ENCODE measurements around the gene VPS52. TPM values are rescaled to one million over a fixed set of nuclear protein-coding genes. Genes with fewer than 3 reads are reported as not detected.
"Not testable (repeated sequence)": the region's sequence is repeated elsewhere in the genome, so short reads cannot be mapped to it uniquely, and the experiment has no call there.

Gene VPS52
- total RNA-seq, 1 donor from 2014 or later: 63.5 TPM

- Mint-ChIP-seq H3K36me3 (ENCODE audit: low read depth) (peaks cover 31% of the 10 kb centered on the region), H3K9me3 (no peaks in the 10 kb centered on the region)
- intact Hi-C loops (cut with micrococcal nuclease): no loop called here
These were observed 15.6 kb upstream of the VPS52 start for GRCh38 chr6:33286946-33287914.

GRCh38 chr6:33285214-33285613 is 13.5 kb upstream of the VPS52 start:
- H3K4me3 Mint-ChIP-seq; DNase-seq (ENCODE audit: low spot score); intact Hi-C loops (cut with micrococcal nuclease); H3K27ac Mint-ChIP-seq; H3K9me3 Mint-ChIP-seq; H3K27me3 Mint-ChIP-seq (ENCODE audit: insufficient read depth): not testable (repeated sequence)
- H3K36me3 Mint-ChIP-seq (ENCODE audit: low read depth): peaks cover 29% of the 10 kb centered on the region
- H3K4me1 Mint-ChIP-seq (ENCODE audit: low read depth): peaks cover 23% of the 10 kb centered on the region

More at GRCh38 chr6:33286946-33287914, 15.6 kb upstream of the VPS52 start:
- Mint-ChIP-seq H3K27me3 (ENCODE audit: insufficient read depth) (no peaks in the 10 kb centered on the region), H3K27ac (peak overlapping the region; percentile 31), H3K4me1 (ENCODE audit: low read depth) (peaks cover 27% of the 10 kb centered on the region), H3K4me3 (peak overlapping the region; percentile 98)
- no peak for DNase-seq (ENCODE audit: low spot score)

GRCh38 chr6:33280539-33280938 is 8.9 kb upstream of the VPS52 start:
- no peak for DNase-seq (ENCODE audit: low spot score)
- Mint-ChIP-seq H3K4me1 (ENCODE audit: low read depth) (peaks cover 27% of the 10 kb centered on the region), H3K36me3 (ENCODE audit: low read depth) (peaks cover 27% of the 10 kb centered on the region), H3K27me3 (ENCODE audit: insufficient read depth) (no peaks in the 10 kb centered on the region), H3K27ac (peak overlapping the region; percentile 65), H3K9me3 (no peaks in the 10 kb centered on the region), H3K4me3 (no peak overlapping the region)
- intact Hi-C loops (cut with micrococcal nuclease): no loop called here

- peaks cover 32% of the 10 kb centered on the region for H3K4me1 Mint-ChIP-seq (ENCODE audit: low read depth)
- intact Hi-C loops (cut with micrococcal nuclease): loop anchor here (10.0 kb wide), 1 partner anchor 1305 kb away; the partner anchor contains the start of gene DXO
- H3K4me3 Mint-ChIP-seq: no peak overlapping the region
- no peak for DNase-seq (ENCODE audit: low spot score)
- H3K27ac Mint-ChIP-seq: peak overlapping the region; percentile 65
- H3K9me3 Mint-ChIP-seq: no peaks in the 10 kb centered on the region
- peaks cover 32% of the 10 kb centered on the region for H3K36me3 Mint-ChIP-seq (ENCODE audit: low read depth)
- no peaks in the 10 kb centered on the region for H3K27me3 Mint-ChIP-seq (ENCODE audit: insufficient read depth)
These were observed 8.4 kb upstream of the VPS52 start for GRCh38 chr6:33279971-33280511.

- Mint-ChIP-seq H3K36me3 (ENCODE audit: low read depth) (peaks cover 37% of the 10 kb centered on the region), H3K4me1 (ENCODE audit: low read depth) (peaks cover 40% of the 10 kb centered on the region), H3K4me3 (no peak overlapping the region), H3K27me3 (ENCODE audit: insufficient read depth) (no peaks in the 10 kb centered on the region), H3K9me3 (no peaks in the 10 kb centered on the region), H3K27ac (no peak overlapping the region)
- intact Hi-C loops (cut with micrococcal nuclease): loop anchor here (10.0 kb wide), 1 partner anchor 1304 kb away; the partner anchor contains the start of gene DXO
- no peak for DNase-seq (ENCODE audit: low spot score)
These were observed 7.6 kb upstream of the VPS52 start for GRCh38 chr6:33279257-33279695.

GRCh38 chr6:33278810-33279209 is 7.1 kb upstream of the VPS52 start:
- Mint-ChIP-seq H3K27me3 (ENCODE audit: insufficient read depth) (no peaks in the 10 kb centered on the region), H3K27ac (no peak overlapping the region), H3K4me3 (peak overlapping the region; percentile 88), H3K4me1 (ENCODE audit: low read depth) (peaks cover 42% of the 10 kb centered on the region), H3K36me3 (ENCODE audit: low read depth) (peaks cover 39% of the 10 kb centered on the region), H3K9me3 (no peaks in the 10 kb centered on the region)
- intact Hi-C loops (cut with micrococcal nuclease): loop anchor here (10.0 kb wide), 1 partner anchor 1304 kb away; the partner anchor contains the start of gene DXO
- no peak for DNase-seq (ENCODE audit: low spot score)

- Mint-ChIP-seq H3K27me3 (ENCODE audit: insufficient read depth) (no peaks in the 10 kb centered on the region), H3K4me1 (ENCODE audit: low read depth) (peaks cover 47% of the 10 kb centered on the region), H3K27ac (no peak overlapping the region), H3K4me3 (peak overlapping the region; percentile 88), H3K36me3 (ENCODE audit: low read depth) (peaks cover 43% of the 10 kb centered on the region), H3K9me3 (no peaks in the 10 kb centered on the region)
- intact Hi-C loops (cut with micrococcal nuclease): loop anchor here (10.0 kb wide), 1 partner anchor 1304 kb away; the partner anchor contains the start of gene DXO
- no peak for DNase-seq (ENCODE audit: low spot score)
These were observed 6.7 kb upstream of the VPS52 start for GRCh38 chr6:33278392-33278741.

GRCh38 chr6:33277663-33278391 is 6.2 kb upstream of the VPS52 start:
- intact Hi-C loops (cut with micrococcal nuclease): loop anchor here (1.0 to 10.0 kb wide), 6 partner anchors 11 to 1303 kb away; partner anchors contain the start of genes DXO, PFDN6, TAPBP and WDR46
- Mint-ChIP-seq H3K4me3 (peak overlapping the region; percentile 88), H3K4me1 (ENCODE audit: low read depth) (peaks cover 52% of the 10 kb centered on the region), H3K27ac (peak overlapping the region; percentile 91), H3K27me3 (ENCODE audit: insufficient read depth) (no peaks in the 10 kb centered on the region), H3K9me3 (no peaks in the 10 kb centered on the region), H3K36me3 (ENCODE audit: low read depth) (peaks cover 46% of the 10 kb centered on the region)
- no peak for DNase-seq (ENCODE audit: low spot score)

GRCh38 chr6:33276864-33277662 is 5.4 kb upstream of the VPS52 start, which contains the start of gene B3GALT4:
B3GALT4 (plus strand) TSS chr6:33277123; CDS start chr6:33277420, 297 bp downstream.
- peak; percentile 75 for DNase-seq (ENCODE audit: low spot score)
- H3K4me1 Mint-ChIP-seq (ENCODE audit: low read depth): peaks cover 56% of the 10 kb centered on the region
- no peaks in the 10 kb centered on the region for H3K9me3 Mint-ChIP-seq
- peaks cover 54% of the 10 kb centered on the region for H3K36me3 Mint-ChIP-seq (ENCODE audit: low read depth)
- peak within 1 kb of the TSS; percentile 91 for H3K27ac Mint-ChIP-seq
- peak within 1 kb of the TSS; percentile 97 for H3K4me3 Mint-ChIP-seq
- no peaks in the 10 kb centered on the region for H3K27me3 Mint-ChIP-seq (ENCODE audit: insufficient read depth)
- intact Hi-C loops (cut with micrococcal nuclease): loop anchor here (1.0 to 10.0 kb wide), 6 partner anchors 12 to 1302 kb away; partner anchors contain the start of genes DXO, PFDN6, TAPBP and WDR46

- Mint-ChIP-seq H3K9me3 (no peaks in the 10 kb centered on the region), H3K4me1 (ENCODE audit: low read depth) (peaks cover 56% of the 10 kb centered on the region), H3K27ac (peak overlapping the region; percentile 78), H3K4me3 (peak overlapping the region; percentile 97), H3K36me3 (ENCODE audit: low read depth) (peaks cover 55% of the 10 kb centered on the region), H3K27me3 (ENCODE audit: insufficient read depth) (no peaks in the 10 kb centered on the region)
- intact Hi-C loops (cut with micrococcal nuclease): loop anchor here (2.0 to 10.0 kb wide), 2 partner anchors 68 to 1302 kb away; partner anchors contain the start of gene DXO
- no peak for DNase-seq (ENCODE audit: low spot score)
These were observed 4.8 kb upstream of the VPS52 start for GRCh38 chr6:33276581-33276863.

GRCh38 chr6:33275795-33276580 is 4.3 kb upstream of the VPS52 start:
- not testable (repeated sequence) for H3K27me3 Mint-ChIP-seq (ENCODE audit: insufficient read depth); H3K9me3 Mint-ChIP-seq; DNase-seq (ENCODE audit: low spot score)
- H3K4me3 Mint-ChIP-seq: peak overlapping the region; percentile 97
- intact Hi-C loops (cut with micrococcal nuclease): loop anchor here (2.0 to 10.0 kb wide), 2 partner anchors 69 to 1301 kb away; partner anchors contain the start of gene DXO
- H3K4me1 Mint-ChIP-seq (ENCODE audit: low read depth): peaks cover 51% of the 10 kb centered on the region
- peak overlapping the region; percentile 85 for H3K27ac Mint-ChIP-seq
- H3K36me3 Mint-ChIP-seq (ENCODE audit: low read depth): peaks cover 50% of the 10 kb centered on the region

Data from activated T-helper 1 cell treated with anti-CD3 and anti-CD28 coated beads, Interleukin-12 subunit alpha, Interleukin-12 subunit beta, Interleukin-2, Interleukin-4 antibody, amounts not matched to agents 30 ng/mL and 10 ng/mL and 1 ng/mL, durations not matched to agents 14 hours and 24 hours and 36 hours (primary cell).